Mesothelial cell of epicardium (in vitro differentiated cells): ENCODE results near the gene NCF2. TPM values are rescaled to one million over a fixed set of nuclear protein-coding genes. Genes with fewer than 3 reads are reported as not detected.

Experiments
- DNase-seq, 2 experiments: peaks; one replicate each; pipeline ENCODE4 v3.0.0; 2021; ENCODE audit warnings: low spot score in 2 of 2; ENCODE audit not compliant: unreplicated experiment in 2 of 2
- H3K27ac Mint-ChIP-seq: 2 replicates; pipeline ENCODE4 v1.8.0; 2021; ENCODE audit warnings: mixed read lengths
- H3K27me3 Mint-ChIP-seq: 2 replicates; pipeline ENCODE4 v1.8.0; 2021; ENCODE audit warnings: low read depth, mixed read lengths
- H3K36me3 Mint-ChIP-seq: 2 replicates; pipeline ENCODE4 v1.8.0; 2021; ENCODE audit warnings: mixed read lengths
- H3K4me1 Mint-ChIP-seq: 2 replicates; pipeline ENCODE4 v1.8.0; 2021; ENCODE audit warnings: mixed read lengths
- H3K4me3 Mint-ChIP-seq: 2 replicates; pipeline ENCODE4 v1.8.0; 2021; ENCODE audit warnings: mild to moderate bottlenecking, moderate library complexity, mixed read lengths
- H3K9me3 Mint-ChIP-seq: 2 replicates; pipeline ENCODE4 v1.8.0; 2021; ENCODE audit warnings: mixed read lengths
- CTCF ChIP-seq: fragments of 200-600 bp; sonication (generic); IDR thresholded peaks from one replicate; pipeline ENCODE4 v1.5.0; 2021; ENCODE audit warnings: antibody characterized with exemption; ENCODE audit not compliant: unreplicated experiment
- total RNA-seq: library from RNA; stranded (reverse); gene quantifications from 3 replicates; pipeline ENCODE4 v1.2.1, GENCODE V29; 2021

The NCF2 gene
- total RNA-seq, 1 donor from 2014 or later, result not detected

DNA sequence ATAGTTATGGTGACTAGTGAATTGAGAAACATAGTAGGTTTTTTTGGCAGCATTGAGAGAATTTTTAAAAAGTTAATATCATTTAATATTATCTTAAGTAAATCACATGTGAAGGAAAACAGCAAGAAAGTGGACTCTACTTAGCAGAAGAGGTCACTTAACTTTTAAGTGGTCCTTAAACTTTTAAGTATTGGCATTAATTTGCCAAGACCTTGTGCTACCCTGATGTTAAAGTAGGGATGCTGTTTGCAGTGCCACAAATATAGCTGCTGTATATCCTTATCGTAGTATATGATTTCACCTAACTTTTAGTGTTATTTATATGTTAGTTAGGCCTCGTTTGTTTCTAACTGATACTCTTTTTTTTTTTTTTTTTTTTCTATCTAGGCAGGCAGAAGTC, 77.8 kb downstream of the NCF2 start:
- Mint-ChIP-seq H3K4me3 (no peak overlapping the region), H3K27ac (no peak overlapping the region), H3K36me3 (peaks cover under 1% of the 10 kb centered on the region), H3K9me3 (no peaks in the 10 kb centered on the region), H3K4me1 (peaks cover 16% of the 10 kb centered on the region), H3K27me3 (no peaks in the 10 kb centered on the region)
- no peak for DNase-seq
- TF ChIP-seq CTCF, result no peak

GRCh38 chr1:183508694-183509093, 81.6 kb downstream of the NCF2 start:
- Mint-ChIP-seq H3K36me3 (no peaks in the 10 kb centered on the region), H3K4me3 (no peak overlapping the region), H3K27me3 (no peaks in the 10 kb centered on the region), H3K27ac (peak overlapping the region; percentile 68), H3K9me3 (no peaks in the 10 kb centered on the region), H3K4me1 (peaks cover 4% of the 10 kb centered on the region)
- no peak for DNase-seq
- TF ChIP-seq CTCF, result no peak

DNA sequence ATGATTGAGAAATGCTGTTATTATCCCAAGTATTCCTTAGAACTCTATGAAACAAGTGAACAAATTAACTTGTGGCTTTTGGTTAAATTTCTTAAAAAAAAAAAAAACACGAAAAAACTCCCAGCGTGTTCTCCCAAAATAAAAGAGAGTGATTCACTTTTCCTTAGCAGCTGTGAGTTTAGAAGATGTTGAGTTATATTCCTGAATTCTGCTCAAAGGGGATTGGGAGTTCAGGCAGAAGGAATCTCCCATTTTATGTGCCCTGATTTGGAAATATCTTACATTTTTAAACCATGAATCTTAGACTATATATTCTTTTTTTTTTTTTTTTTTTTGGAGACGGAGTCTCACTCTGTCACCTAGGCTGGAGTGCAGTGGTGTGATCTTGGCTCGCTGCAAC, 83.7 kb downstream of the NCF2 start:
- no peaks in the 10 kb centered on the region for H3K27me3 Mint-ChIP-seq

More for the DNA sequence above, 83.7 kb downstream of the NCF2 start:
- Mint-ChIP-seq H3K36me3 (no peaks in the 10 kb centered on the region), H3K4me3 (no peak overlapping the region), H3K9me3 (no peaks in the 10 kb centered on the region), H3K4me1 (peaks cover 6% of the 10 kb centered on the region), H3K27ac (no peak overlapping the region)
- DNase-seq, result no peak
- no peak for TF ChIP-seq CTCF

Other genes starting within 250 kb of the NCF2 start
- gene NMNAT2, start 172.1 kb downstream of the NCF2 start, total RNA-seq, result 0.45 to 1.2 TPM (median 0.69 TPM) in 3 replicates
- gene SMG7, start 118.0 kb downstream of the NCF2 start, total RNA-seq, result 58.7 to 65.2 TPM (median 60.6 TPM) in 3 replicates
- 72.9 to 75.7 TPM (median 73.9 TPM) in 3 replicates for gene ARPC5, start 45.3 kb upstream of the NCF2 start, total RNA-seq
- gene APOBEC4, start 62.9 kb upstream of the NCF2 start, total RNA-seq, result not detected in 3 replicates
- 30.5 to 34.0 TPM (median 31.3 TPM) in 3 replicates for gene RGL1, start 214.7 kb upstream of the NCF2 start, total RNA-seq